HFF-Myc (cell line): Measurements from ENCODE around the gene MYL12B.

Source experiments
- DNase-seq: peaks from one replicate; pipeline ENCODE4 v3.0.0-alpha.2; 2011; ENCODE audit warnings: low read depth; ENCODE audit errors: extremely low read depth
- H3K4me3 ChIP-seq: replicated peaks from 2 replicates; pipeline ENCODE4 v1.5.1; 2011; ENCODE audit warnings: low read depth, mild to moderate bottlenecking, control low read depth, low read length
- CTCF ChIP-seq: IDR thresholded peaks from 2 replicates; pipeline ENCODE4 v1.5.1; 2012; ENCODE audit warnings: mild to moderate bottlenecking, low read depth, low read length, control low read depth; ENCODE audit errors: missing control alignments

The MYL12B gene

GRCh38 chr18:3261373-3262233, at the start of gene MYL12B:
Gene MYL12B (plus strand): TSS chr18:3262133. CDS start chr18:3272899, 10,766 bp downstream.
- TF ChIP-seq CTCF: no peak
- peak within 1 kb of the TSS; percentile 81 for H3K4me3 ChIP-seq
- no peak for DNase-seq

- DNase-seq: no peak
- no peak for TF ChIP-seq CTCF
- no peak overlapping the region for H3K4me3 ChIP-seq
These were observed 49.3 kb upstream of the MYL12B start for GRCh38 chr18:3212657-3213056.

- H3K4me3 ChIP-seq: no peak overlapping the region
- no peak for TF ChIP-seq CTCF
- no peak for DNase-seq
These were observed 48.5 kb upstream of the MYL12B start for GRCh38 chr18:3213300-3214059.

GRCh38 chr18:3214855-3215637, 46.9 kb upstream of the MYL12B start:
- DNase-seq: no peak
- H3K4me3 ChIP-seq: no peak overlapping the region
- no peak for TF ChIP-seq CTCF

DNA sequence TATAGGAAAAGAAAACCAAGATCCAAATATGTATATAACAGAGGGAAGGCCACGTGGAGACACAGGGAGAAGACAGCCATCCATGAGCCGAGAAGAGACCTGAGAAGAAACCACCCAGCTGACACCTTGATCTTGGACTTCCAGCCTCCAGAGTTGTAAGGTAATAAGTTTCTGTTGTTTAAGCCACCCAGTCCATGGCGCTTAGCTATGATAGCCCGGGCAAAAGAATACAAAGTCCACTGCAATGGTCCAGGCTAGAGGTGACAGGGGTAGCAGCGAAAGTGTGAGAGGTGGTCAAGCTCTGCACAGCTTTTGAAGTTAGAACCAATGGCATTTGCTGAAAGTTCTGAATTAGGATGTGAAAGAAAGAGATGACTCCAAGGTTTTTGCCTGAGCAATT, 44.9 kb upstream of the MYL12B start:
- no peak overlapping the region for H3K4me3 ChIP-seq
- no peak for TF ChIP-seq CTCF
- DNase-seq: no peak

DNA sequence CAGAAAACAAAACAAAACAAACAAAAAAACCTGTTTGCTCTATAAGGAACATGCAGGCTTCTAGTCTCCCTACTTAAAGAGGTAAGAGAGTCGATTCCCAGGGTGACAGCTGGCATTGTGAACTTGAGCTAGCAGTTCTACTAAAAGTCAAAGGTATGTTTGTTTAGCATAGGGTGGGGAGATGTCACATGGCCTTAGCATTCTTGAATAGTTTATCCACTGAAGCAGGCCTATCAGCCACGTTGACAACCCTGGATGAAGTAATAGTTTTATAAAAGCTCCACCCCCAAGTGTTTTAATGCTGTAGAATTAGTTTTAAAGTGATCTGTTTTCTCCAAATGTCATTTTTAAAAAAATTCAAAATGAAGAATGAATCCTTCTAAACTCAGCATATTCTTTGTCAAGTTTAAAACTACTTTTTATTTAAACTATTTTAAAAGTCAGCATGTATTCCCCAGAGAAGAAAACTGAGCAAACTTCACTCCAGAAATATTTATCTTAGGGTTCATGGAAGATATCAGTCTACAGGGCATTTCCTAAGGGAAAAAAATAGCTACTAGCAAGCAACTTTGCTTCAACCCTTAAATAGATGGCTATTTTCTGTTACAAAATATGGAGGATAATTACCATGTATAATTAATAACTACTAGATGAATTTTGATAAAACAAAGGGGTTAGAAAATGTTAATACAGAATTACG, 43.8 kb upstream of the MYL12B start:
- DNase-seq: no peak
- no peak overlapping the region for H3K4me3 ChIP-seq
- no peak for TF ChIP-seq CTCF
